HS-27A (cell line): ENCODE measurements around the gene MAGI1.
A peak's percentile ranks its signal among the peaks of the same experiment; 100 is the strongest.

Source experiments
- DNase-seq: peaks from one replicate; pipeline ENCODE4 v3.0.0-alpha.2; 2012; ENCODE audit warnings: low read depth, missing footprints

MAGI1 gene

DNA sequence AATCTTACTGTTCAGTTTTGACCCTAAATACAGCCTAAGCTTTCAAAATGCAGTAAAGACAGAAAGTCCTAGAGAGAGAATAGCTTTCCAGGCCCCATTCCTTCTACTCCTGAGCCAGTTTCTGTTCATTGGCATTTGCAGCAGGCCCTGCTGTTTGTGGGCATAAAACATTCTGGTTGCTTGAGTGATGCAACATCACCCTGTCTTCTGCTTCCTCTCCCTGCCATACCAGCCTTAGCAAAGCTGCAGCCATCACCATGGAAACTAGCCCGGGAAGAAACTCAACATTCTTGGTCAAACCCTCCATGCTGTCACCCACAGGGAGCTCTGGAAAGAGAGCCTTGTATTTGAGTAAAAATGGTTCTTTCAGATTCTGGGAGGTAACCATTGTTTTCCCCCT lies 325.7 kb downstream of the MAGI1 start:
- no peak for DNase-seq

DNA sequence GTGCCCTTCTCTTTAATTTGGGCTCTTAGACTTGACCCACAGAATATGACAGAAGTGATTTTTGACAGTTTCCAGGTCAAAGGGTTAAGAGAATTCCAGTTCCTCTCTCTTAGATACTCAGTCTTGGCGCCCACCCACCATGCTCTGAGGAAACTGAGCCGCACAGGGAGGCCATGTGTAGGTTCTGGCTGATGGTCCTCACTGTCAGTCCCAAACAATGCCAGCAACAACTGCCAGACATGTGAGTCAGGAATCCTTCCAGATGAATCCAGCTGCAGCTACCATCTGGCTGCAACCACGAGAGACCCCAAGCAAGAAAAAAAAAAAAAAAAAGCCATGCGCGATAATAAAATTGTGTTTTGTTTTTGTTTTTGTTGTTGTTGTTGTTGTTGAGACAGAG lies 326.6 kb downstream of the MAGI1 start:
- no peak for DNase-seq

- no peak for DNase-seq
Observed at GRCh38 chr3:65706776-65707568, 331.7 kb downstream of the MAGI1 start.

DNA sequence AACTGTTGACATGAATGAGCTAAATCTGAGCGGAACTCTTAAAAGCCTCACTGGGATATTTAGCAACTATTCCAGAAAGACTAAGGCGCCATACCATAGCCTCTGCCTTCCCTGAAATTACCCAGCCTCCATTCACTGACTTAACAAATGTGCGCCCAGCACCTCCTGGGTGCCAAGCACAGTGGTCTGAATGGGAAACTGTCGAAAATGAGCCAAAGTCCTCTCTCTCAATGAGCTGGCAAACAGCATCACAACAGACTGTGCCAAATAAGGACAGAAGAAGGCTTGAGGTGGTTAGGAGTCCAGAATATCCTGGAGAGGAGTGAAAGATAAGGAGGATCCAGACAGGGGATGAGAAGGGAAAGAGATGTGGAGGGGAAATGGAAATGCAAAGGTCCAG lies 332.4 kb downstream of the MAGI1 start:
- no peak for DNase-seq

- DNase-seq: no peak
Observed at GRCh38 chr3:65703820-65704219, 334.9 kb downstream of the MAGI1 start.

DNA sequence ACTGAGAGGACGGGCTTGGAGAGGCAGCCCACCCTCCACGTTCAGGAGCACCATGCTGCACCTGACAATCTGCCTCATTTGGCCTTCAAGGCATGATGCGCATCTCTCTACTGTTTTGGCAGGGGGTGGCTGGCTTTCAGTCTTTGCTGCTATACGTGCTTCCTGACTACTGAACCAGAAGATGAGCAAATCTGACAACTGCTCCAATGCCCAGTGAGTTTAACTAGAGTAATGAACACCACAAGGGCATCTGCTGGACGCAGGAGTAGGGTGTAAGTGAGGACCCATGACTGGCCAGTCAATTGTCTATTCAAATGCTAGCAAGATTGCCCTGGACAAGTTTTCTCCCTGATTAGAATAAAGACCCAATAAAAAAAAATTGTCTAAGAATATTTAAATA lies 335.7 kb downstream of the MAGI1 start:
- no peak for DNase-seq

DNA sequence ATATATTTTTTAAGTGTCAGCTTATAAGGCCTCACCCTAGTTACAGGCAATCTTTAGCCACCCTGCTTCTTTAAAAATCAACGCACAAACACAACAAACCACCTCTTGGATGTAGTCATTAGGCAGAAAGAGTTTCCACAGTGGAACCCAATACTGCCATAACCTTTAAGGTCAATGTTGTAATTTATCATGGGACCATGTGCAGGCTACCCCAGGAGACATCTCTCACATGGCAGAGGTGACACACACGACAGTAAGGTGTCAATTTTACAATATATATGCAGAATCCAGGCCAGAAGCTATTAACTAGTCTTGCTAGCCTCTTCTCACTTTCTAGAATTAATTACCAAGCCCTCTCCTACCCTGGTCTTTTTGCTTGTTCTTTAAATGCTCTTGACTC lies 336.5 kb downstream of the MAGI1 start:
- no peak for DNase-seq

GRCh38 chr3:65701516-65701915 lies 337.2 kb downstream of the MAGI1 start:
- no peak for DNase-seq

GRCh38 chr3:65689436-65689835 lies 349.3 kb downstream of the MAGI1 start:
- DNase-seq: no peak

GRCh38 chr3:65687741-65688140 lies 351.0 kb downstream of the MAGI1 start:
- no peak for DNase-seq

GRCh38 chr3:65685621-65686235 lies 353.0 kb downstream of the MAGI1 start:
- DNase-seq: peak; percentile 20

DNA sequence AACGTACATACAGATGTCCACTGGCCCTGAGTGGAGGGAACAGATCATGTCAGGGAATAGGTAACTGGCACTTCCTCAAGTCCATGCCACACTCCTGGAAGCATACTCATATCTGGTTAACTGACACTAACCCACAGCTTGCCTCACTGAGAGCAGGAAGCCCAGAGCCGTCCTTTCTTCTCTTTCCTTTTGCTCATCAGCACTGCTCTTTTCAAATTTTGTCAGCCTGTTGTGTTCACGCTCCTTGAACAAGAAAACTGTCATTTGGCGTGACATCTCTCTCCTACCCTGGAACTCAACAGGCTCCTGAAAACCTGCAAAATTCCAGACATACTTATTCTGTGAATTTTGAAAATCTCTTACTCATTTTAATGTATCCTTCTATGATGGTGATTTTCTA lies 360.2 kb downstream of the MAGI1 start:
- no peak for DNase-seq

DNA sequence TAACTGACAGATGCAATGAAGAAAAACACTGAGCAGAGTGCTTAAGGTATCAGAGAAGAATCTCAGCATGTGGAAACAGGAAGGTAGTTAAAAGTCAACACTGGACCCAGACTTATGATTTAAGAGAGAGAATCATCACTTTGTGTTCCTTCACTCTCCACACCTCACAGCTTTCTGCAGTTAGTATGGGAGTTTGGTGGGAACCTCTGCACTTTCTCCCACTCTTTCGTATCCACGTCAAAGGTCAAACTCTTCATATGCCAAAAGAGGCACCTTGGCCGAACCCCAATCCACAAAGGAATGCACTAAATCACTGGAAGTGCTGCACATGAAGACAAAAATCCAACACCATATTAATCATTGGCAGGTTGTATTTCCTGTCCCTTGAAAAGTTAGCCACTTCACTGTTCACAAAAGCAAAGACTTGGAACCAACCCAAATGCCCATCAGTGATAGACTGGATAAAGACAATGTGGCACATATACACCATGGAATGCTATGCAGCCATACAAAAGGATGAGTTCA lies 361.2 kb downstream of the MAGI1 start:
- no peak for DNase-seq

GRCh38 chr3:65676580-65676979 lies 362.1 kb downstream of the MAGI1 start:
- DNase-seq: no peak

DNA sequence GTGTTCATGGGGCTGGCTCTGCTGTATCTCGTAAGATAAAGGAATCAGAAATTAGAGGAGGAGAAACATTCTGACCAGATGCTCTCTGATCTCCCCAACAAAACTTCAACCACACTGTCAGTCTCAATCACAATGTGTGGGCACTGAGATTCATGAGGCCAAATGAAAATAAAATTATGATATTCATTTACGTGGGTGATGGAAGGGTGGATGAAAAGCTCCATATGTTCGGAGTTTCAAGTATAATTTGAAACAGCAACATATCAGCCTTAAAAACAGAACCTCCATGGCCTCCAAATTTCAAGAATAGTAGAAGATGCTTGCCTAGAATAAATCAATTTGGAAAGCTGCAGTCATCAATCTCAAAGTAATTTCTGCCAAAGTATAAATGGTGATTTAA lies 363.7 kb downstream of the MAGI1 start:
- DNase-seq: no peak

GRCh38 chr3:65674226-65674625 lies 364.5 kb downstream of the MAGI1 start:
- no peak for DNase-seq

DNA sequence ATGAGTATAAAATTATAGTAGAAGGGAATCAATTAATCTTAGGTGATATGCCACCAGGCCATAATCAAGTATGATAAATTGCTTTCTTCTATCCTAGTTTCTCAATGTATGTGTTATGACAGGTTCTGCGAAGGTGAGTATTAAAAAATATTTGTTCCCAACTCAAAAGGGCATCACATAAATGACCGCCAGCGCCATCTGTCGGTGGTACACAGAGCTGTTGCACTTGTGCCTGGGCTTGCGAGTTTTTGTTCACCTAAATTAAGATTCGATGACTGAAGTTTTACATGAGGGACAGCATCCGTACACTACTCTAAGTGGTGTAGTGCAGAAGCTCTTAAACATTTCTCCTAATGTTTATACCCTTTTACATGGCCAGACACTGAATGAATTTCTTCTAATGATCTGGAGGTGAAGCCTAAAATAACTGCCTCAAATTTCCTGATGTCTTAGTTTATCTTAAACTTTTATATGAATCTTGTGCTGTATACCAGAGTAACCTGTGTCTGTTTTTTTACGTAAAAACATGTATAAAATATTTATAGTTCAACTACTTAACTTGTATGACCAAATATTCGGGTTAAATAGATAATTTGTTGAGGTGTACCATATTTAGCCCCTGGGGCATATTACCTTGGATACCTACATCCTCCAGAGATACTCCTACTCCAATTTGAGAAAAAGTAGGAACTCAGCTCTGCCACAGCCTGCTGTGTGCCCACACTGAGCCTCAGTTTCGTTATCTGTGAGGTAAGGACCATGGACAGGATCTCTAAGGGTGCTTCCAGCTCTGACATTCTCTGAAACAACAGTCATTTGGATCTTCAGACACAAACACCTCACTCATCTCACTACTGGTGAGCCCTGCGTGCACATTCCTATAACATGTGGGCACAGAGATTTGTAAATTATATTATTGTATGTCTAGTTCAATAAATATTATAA lies 365.6 kb downstream of the MAGI1 start:
- no peak for DNase-seq

- no peak for DNase-seq
Observed at GRCh38 chr3:65672061-65672460, 366.7 kb downstream of the MAGI1 start.

DNA sequence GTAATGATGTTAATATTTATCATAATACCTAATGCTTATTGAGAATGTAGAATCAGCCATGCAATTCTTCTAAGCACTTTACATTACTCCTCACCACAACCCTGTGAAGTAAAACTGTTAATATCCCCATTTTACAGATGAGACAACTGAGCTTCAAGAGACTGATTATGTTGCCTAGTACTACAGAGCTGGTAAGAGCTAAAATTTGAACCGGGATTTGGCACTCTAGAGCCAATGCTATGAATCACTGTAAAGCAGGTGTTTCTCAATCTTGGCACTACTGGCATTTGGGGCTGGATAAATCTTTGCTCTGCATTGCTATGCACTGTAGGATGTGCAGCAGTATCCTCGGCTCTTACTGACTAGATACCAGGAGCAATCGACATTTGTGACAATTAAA lies 367.7 kb downstream of the MAGI1 start:
- no peak for DNase-seq

DNA sequence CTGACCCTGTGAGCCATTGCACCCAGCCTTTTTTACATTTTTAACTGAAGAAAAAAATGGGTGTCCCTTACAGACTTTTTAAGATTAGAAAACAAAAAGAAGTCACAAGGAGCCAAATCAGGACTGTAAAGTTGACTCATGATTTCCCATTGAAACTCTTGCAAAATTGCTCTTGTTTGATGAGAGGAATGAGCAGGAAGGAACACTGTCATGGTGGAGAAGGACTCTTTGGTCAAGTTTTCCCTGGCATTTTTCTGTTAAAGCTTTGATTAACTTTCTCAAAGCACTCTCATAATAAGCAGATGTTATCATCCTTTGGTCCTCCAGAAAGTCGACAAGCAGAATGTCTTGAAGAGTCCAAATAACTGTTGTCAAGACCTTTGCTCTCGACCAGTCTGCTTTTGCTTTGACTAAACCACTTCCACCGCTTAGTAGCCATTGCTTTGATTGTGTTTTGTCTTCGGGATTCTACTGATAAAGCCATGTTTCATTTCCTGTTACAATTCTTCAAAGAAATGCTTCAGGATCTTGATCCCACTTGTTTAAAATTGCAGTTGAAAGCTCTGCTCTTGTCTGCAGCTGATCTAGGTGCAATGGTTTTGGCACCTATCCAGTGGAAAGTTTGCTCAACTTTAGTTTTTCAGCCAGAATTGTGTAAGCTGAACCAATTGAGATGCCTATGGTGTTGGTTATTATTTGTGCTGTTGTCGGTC lies 369.4 kb downstream of the MAGI1 start:
- DNase-seq: no peak

GRCh38 chr3:65667963-65668362 lies 370.8 kb downstream of the MAGI1 start:
- no peak for DNase-seq
